NCI-H524 (cell line): ENCODE measurements around the gene GSDME.

Source experiments
- DNase-seq, 2 experiments: peaks; one replicate each; lab custom pipeline; 2025; lab: John Stamatoyannopoulos, UW

The GSDME gene

GRCh38 chr7:24652251-24652939 lies 104.9 kb downstream of the GSDME start:
- DNase-seq = no peak
